ENCODE results near the gene TMPRSS11F.

TMPRSS11F gene

DNA sequence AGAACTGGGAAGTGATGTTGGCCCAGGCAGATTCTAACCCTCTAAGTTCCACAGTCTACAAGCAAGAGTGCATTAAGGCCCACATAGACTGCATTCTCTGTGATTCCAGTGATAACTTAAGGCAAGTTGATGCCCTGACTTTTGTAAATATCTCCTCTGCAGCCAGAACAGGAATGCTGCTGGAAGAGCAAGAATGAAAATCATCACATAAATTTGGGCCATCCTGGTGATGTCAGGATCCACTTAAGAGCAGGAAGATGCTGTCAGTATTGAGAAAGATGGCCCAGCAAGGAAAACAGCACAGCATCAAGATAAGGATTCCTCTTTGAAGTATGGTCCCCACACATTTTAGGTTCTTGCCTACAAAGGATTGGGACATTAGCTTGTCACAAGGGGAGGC, 52.4 kb downstream of the TMPRSS11F start:
- DNase-seq = no peak

DNA sequence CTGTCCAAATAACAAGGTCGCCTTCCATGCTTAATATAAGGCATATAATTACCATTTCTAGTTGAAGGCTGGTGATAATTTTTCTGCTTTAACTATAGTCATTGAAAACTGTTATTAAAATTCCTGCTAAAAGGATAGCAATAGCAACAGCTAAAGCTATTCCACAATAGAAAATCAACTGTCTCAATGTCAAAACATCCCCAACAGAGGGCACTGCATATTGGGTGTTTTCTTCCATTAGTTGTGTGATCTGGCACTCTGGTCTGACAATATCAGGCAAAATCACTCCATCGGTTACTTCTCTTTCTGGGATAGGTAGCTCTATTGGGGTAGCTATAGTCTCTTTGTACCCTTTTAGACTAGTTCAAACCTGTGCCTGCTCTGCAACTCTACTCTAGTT, 53.5 kb downstream of the TMPRSS11F start:
- no peak for DNase-seq

DNA sequence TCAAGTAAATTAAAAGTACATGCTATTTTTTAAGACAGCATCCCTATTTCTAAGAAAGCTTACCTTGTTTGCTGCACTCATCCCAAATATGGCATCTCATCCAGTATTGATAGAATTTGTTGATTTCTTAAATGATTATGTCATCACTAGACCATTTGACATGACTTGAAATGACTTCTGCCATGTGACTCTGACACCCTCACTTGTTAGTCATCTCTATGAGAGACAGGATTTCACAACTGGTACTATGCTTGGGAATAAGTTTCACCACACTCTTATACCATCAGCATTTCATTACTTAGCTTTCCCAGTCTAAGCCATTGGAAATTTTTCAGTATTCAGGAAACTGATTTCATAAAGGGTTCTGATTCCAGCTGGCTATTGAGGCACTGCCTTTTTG, 55.3 kb downstream of the TMPRSS11F start:
- no peak for DNase-seq

DNA sequence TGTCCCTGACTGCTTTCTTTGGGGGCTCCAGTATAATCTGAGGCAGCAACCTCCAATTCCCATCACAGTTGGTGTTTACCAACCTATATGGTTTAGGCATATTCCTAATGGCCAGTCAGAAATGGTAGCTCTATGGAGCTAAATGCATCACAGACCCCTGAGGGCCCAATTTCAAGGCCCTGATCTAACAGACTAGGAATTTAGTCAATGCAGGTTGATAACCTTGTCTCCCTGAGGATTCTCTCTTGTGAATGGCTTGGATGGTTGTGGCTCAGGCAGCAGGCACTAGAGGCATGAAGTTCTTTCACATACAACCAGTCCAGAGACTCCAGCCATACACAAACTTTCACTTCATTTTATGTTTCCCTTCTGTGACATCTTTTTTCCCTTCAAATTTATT, 59.4 kb downstream of the TMPRSS11F start:
- DNase-seq = no peak

DNA sequence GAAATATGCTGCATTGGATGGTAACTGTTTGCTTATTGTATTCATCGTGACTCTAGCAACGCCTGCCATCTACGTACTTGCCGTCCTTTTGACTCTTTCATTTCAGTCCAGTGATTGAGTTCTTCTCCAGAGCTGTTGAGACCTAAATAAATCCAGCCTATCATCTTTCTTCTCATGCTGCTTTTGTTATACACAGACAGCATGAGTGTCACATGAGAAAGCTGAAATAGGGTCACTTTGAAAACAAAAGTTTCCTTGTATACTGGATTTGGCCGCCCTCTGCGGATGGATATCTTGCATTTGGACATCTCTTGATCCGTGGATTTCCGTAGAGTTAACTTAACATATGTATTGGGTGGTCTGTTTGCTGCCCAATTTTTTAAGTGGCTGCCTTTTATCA, 67.2 kb downstream of the TMPRSS11F start:
- no peak for DNase-seq

DNA sequence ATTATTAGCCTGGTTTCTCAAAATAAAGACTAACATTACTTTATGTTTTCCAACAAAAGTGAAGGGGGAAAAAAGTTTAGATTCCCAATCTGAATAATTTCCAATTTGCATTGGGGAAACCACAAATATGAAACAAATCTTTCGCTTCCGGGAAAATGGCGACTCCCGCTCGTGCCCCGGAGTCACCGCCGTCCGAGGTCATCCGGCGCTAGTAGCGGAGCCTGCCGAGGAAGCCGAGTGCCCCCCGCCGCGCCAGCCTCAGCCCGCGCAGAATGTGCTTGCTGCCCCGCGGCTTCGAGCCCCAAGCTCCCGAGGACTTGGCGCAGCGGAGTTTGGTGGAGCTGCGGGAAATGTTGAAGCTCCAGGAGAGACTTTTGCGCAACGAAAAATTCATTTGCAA, 91.4 kb downstream of the TMPRSS11F start:
- DNase-seq = no peak

DNA sequence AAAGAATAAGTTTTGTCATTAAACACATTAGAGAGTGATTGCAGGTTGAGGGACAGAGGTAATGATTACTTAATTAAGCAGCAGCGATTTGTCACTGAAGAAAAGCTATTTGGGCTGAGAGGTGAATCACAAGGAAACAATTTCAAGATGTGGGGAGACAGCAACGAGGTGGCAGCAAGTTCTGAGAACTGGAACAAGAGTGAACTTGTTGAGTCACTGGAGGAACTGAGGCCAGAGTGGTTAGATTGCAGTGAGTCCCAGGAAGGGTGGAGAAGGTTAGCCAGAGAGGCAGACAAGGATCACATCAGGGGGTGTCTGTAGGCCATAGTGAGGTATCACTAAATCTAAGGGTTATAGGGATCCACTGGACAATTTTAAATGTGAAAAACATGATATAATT, 108.5 kb downstream of the TMPRSS11F start:
- DNase-seq = no peak

DNA sequence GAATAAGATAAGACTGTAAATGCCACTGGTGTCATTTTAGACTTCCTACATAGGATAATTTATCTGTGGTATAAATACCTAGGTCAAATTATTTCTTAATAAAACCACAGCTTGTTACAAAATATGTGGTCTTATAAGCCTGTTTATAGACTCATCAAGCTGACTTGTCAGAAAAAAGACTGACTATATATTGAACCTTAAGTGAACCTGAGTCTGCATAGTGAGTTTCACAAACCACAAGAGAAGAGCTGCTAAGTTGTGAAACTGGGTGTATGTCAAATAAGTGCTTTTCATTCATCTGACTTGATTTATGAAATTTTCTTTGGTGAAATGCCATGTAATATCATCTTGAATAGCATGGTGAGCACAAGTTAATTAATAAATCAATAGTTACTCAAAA, 118.0 kb downstream of the TMPRSS11F start:
- DNase-seq = no peak

Measured in CD4-positive, alpha-beta T cell treated with Interleukin-4 for 1 hour (primary cell).